ENCODE results near the gene ZNF740.

ZNF740 gene

DNA sequence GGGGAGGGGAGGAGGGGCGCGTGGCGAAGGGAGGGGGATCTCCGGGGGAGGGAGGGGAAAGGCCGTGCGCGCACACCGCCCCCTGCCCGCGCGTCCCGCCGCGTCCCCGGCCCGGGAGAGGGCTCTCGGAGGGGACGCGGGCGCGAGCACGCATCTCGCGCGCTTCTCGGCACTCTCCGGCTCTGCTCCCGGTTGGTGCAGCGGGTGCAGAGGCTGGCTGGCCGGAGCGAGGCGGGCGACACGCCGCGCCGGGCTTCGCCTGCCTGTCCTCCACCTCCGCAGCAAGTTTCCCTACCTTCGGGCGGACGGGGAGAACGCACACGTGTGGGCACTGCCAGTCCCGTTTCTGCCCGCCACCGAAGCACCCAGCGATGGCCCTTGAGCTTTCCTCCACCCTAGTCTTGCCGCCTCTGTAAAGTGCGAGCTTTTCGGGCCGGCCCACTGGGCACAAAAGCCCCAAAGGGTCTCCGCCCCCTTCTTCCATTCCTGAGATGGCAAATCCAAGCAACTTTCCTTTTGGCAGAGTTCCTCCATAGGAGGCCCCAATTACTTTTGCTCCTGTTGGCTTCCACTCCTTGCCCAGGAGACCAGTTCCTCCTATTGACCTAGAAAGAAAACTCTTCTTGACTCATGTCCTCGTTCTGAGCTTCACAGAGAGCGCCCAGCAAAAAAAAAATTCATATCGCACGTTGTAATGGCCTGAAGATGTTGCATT lies 566 bp downstream of the ZNF740 start:
- peak overlapping the region; percentile 86 for H3K4me3 ChIP-seq (ENCODE audit: low read depth, low read length)
- DNase-seq (ENCODE audit: low read depth), result peak; percentile 80
- TF ChIP-seq CTCF (conservative IDR thresholded peaks at IDR 0.05; ENCODE audit: low read depth, low read length), result no peak

GRCh38 chr12:53181935-53182334 lies 1.4 kb downstream of the ZNF740 start:
- H3K4me3 ChIP-seq (ENCODE audit: low read depth, low read length), result peak overlapping the region; percentile 86
- DNase-seq (ENCODE audit: low read depth), result no peak
- peak; percentile 5 for TF ChIP-seq CTCF (conservative IDR thresholded peaks at IDR 0.05; ENCODE audit: low read depth, low read length)

GRCh38 chr12:53182903-53183302 lies 2.4 kb downstream of the ZNF740 start:
- no peak overlapping the region for H3K4me3 ChIP-seq (ENCODE audit: low read depth, low read length)
- DNase-seq (ENCODE audit: low read depth), result no peak
- no peak for TF ChIP-seq CTCF (conservative IDR thresholded peaks at IDR 0.05; ENCODE audit: low read depth, low read length)

GRCh38 chr12:53184828-53185227 lies 4.3 kb downstream of the ZNF740 start:
- no peak for TF ChIP-seq CTCF (conservative IDR thresholded peaks at IDR 0.05; ENCODE audit: low read depth, low read length)
- no peak overlapping the region for H3K4me3 ChIP-seq (ENCODE audit: low read depth, low read length)
- no peak for DNase-seq (ENCODE audit: low read depth)

GRCh38 chr12:53185582-53186153 lies 5.1 kb downstream of the ZNF740 start:
- TF ChIP-seq CTCF (conservative IDR thresholded peaks at IDR 0.05; ENCODE audit: low read depth, low read length), result peak; percentile 26
- H3K4me3 ChIP-seq (ENCODE audit: low read depth, low read length), result no peak overlapping the region
- DNase-seq (ENCODE audit: low read depth), result no peak

- no peak for DNase-seq (ENCODE audit: low read depth)
- no peak overlapping the region for H3K4me3 ChIP-seq (ENCODE audit: low read depth, low read length)
- no peak for TF ChIP-seq CTCF (conservative IDR thresholded peaks at IDR 0.05; ENCODE audit: low read depth, low read length)
Measured at GRCh38 chr12:53186745-53187144, 6.2 kb downstream of the ZNF740 start.

Measured in choroid plexus epithelial cell (primary cell).